ENCODE results near the gene SLC23A3.

SLC23A3 gene

DNA sequence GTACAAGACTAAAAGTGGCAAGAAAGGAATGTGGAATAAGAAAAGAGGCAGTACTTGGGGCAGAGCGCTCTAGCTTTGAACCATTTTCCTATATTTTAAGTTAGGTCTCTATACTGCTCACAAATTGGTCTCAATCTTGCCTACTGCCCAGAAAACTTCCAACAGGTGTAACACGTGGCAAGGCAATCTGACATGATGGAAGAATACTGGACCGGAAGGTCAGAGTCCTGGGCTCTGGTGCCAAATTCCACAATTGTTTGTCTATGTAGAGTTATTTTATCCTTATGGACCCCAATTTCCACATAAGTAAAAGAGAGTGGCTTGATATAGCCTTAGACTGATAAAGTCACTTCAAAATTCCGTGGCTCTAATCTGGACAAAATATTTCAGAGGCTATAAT lies 38.1 kb downstream of the SLC23A3 start:
- DNase-seq, result no peak

DNA sequence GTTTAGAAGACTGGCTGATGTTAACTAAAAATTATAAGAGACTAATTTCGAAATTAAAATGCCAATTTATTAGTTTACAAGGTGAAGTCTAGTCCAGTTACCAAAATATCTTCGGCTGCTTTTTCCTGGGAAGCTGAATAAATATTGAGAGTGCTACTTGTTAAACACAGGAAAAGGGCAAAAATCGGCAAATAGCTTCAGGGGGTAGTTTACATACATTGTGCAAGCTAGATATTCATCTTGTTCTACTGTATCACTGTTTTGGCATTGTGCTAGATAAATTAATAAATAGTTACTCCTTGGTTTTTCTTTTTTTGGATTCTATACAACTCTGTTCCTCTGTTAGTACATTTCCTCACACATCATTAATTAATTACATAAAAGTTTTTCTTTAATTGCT lies 38.5 kb downstream of the SLC23A3 start:
- DNase-seq, result no peak

DNA sequence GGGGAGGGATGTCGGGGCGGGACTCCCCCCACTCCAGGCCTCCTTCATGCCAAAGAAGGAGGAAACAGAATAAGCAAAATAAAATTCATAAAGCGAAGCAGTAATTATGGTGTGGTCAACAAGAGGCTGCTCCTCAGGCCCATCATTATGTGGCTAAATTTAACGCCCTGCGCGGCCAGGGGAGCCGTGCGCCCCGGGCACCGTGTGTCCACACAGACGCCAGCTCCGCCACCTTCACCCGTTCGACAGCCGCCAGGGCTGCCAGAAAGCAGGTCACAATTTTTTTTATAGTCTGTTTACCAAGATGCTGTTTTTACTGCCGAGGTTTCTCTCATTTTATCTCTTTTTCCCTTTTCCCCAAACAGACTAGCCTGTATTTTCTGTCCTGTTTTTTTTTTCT lies 40.2 kb downstream of the SLC23A3 start:
- DNase-seq, result no peak

DNA sequence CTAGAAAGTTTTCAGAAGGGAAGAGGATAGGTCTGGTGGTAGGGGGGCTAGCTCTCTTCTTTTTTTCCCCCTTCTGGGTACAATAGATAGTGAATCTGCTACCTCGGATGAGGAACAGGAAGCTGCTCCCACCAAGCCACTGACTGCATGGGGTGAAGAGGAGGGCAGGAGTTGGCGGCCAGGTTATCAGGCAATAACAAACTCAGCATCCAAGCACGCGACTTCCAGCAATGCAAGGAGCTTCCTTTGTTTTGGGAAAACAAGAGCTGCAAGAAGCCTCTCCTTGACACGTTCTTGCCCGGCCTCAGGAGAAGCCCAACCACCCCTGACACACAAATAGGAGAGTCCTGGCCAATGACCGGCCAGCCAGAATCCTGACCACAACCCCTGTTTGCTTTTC lies 41.4 kb downstream of the SLC23A3 start:
- DNase-seq, result no peak

DNA sequence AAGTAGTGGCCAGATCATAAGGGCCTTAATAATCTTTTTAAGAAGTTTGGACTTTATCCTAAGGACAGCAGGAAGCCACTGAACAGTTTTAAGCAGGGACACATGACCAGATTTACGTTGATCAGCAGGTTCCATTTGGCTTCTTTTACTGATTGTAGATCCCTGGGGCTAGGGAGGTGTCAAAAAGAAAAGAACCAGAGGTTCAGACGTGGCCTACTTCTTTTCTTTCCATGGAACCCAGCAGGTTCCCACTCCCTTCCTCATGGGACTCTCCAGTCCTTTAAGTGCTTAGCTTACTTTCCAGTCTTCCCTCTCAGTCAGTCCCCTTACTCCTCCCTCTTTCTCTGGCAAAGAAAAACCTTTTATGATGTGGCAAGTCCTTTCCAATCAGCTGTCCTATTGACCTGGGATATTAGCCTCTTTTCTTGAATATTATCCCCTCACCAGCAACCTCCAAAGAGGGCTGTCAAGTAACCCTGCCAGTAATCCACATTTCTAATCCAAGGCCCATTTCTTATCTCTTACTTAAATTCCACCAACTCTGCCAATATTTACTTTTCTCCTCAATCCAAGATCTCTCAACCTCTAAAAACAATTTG lies 42.7 kb downstream of the SLC23A3 start:
- DNase-seq, result no peak

DNA sequence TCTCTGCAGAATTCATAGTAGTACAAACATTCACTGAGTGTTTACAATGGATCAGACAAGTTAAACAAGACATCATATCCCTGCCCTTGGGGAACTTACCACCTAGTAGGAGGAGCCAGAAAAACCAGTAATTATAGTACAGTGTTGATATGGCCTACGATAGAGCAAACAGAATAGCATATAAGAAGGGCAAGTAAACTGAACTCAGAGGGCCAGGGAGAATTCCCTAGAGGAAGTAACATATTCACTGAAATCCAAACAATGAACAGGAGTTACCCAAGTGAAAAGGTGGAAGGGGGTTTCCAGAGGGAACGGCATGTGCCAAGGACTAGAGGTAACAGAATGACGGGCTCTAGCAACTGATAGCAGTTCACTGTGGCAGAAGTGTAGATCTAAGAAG lies 43.3 kb downstream of the SLC23A3 start:
- DNase-seq, result no peak

DNA sequence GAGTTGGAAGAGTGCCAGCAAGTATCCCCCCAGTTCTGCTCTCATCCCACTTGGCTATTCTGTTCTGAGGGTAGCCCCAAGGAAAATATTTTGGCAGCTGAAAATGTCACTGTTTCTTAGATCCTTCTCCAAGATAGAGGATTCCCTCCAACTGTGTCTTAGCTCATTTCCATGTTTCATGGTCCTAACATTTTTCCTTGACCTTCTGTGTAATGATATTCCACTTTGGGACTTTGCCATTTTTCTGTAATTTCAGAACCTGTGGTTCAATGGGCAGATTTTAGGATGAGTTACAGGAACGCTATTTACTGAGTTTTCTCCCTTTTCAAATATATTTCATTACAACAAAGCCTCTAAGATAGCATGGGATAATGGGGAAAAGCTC lies 44.0 kb downstream of the SLC23A3 start:
- no peak for DNase-seq

DNA sequence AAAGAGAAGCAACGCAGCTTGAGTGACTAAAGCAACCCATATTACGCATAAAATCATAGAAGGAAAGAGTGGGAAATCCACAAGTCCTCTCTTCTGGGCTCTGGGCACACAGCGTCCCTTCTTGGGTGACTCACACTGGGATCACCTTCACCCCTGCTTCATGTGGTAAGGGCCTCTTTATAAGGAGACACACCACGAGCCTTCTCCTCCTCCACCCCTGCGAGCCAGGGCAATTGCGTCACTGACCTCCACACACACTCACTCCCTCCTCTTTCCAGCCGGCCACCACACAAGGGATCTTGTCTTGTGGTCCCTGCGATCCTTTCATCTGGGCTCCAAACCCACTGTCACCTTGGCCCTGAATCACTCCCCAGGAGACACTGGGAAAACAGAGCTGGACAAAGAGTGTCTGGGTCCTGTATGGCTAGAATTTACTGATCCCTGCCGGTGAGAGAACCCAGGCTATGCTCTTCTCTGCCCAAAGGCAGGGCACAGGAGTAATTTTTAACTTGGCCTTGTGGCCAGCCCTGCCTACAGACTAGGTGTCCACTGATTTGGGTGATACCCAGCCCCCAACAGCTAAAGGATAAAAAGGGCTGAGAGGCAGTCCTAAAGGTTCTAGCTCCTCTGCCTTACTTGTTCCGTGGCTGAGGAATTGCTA lies 44.5 kb downstream of the SLC23A3 start:
- no peak for DNase-seq

DNA sequence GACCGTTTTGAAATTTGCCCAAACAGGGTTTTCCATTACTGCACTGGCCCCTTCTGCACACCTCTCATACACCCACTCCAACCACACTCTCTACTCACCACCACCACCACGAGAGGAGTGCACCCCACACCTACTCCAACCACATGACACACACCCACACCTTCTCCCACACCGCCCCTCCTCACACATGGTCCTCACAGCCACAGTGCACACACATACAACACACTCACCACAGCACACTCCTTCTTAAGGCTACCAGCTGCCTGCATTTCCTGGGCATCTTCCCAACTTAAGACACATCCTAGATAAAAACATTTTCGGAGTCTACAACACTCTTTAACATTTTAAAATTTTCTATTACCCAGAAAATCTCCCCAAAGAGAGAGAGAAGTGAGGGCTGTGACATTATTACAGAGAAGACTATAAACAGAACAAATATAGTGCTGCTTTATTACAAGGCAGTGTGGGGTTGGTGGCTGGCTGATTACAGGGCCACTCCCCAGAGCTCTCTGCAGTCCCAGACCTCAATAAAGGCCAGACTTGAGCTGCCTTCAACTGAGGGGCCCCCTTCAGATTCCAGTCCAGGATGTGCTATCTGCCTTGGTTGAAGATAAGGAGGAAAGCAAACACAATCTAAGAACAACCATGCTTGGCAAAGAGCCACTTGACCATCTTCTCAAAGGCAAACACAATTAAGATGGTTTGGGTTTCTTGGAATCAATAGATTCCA lies 45.3 kb downstream of the SLC23A3 start:
- DNase-seq, result no peak

DNA sequence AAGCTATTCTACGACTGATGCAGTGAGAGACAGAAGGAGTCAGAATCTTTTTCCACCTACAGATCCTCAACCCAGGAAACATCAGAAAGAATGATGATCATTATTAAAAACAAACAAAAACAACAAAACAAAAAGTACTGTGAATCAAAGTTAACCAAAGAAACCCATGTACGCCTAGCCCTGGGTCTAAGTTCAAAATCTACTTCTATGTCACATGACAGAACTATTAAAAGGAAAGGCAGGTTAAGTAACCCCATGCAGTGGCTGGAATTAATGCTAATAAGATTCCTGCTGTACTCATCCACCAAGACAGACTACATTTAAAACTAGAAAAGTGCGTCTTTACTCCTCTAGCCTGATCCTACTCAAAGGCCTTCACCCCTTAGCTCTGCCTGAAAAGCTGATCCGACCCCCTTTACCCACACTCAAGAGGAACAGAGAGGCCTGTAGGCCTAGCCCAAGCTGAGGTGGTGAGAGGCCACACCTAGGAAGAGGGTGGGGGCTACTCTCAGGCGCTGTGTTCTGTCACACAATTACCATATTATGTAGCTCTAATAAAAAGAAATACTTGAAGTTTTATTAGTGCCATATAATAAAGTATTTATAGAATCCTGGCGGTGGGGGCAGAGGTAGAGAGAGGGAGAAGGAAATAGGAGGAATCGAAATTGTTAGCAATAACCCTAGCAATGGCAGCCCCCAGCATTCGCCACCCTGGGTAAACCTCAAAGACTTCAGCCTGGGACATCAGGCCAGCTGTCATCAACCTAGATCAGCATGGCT lies 46.3 kb downstream of the SLC23A3 start:
- DNase-seq, result no peak

DNA sequence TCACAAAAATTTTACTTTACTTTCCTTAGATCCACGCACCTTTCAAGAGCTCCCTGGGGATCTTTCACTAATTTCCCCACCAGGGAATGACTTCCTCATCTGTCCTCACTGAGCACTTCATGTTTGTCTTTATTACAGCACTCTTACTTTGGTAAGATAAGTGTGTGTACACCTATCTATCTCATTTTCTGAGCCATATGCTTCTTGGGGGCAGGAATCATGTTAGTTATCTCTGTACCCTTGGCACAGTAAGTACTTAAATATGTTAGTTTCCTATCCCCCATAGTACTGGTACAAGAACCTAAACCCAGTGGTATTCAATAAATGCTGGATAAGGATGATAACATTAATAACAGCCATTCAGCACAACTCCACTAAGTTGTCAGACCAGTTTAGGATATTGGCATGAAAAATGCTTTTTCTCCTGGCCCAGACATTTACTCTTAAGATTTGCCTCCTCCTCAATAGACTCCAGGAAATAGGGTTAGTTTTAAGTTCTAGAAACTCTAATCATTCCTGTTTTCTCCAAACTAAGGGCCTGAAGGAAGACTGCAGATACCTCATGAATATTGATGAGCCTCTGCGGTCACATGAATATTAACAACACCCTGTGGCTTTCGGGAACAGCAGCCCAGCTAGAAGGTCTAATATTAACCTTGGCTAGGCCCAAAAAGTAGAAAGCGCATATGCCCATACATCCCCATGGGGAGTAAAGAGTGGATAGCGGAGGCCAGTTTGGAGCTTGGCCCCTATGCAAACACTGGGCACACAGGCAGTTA lies 47.4 kb downstream of the SLC23A3 start:
- no peak for DNase-seq

DNA sequence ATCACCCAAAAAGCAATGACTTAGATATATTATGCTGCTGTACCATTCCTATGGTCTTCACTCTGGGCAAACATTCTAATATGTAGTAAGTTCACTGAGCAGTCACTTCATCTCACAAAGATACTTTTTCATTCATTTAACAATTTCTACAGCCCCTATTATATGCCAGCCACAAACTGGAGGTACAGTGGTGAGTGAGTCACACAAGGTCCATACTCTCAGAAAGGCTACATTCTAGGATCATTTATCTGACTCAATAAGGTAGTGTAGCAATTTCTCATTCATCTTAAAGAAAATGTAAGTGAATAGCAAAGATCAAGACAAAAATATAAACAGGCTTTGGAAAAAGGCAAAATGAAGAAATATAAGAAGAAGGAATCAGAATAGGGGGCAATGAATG lies 49.7 kb downstream of the SLC23A3 start:
- no peak for DNase-seq

DNA sequence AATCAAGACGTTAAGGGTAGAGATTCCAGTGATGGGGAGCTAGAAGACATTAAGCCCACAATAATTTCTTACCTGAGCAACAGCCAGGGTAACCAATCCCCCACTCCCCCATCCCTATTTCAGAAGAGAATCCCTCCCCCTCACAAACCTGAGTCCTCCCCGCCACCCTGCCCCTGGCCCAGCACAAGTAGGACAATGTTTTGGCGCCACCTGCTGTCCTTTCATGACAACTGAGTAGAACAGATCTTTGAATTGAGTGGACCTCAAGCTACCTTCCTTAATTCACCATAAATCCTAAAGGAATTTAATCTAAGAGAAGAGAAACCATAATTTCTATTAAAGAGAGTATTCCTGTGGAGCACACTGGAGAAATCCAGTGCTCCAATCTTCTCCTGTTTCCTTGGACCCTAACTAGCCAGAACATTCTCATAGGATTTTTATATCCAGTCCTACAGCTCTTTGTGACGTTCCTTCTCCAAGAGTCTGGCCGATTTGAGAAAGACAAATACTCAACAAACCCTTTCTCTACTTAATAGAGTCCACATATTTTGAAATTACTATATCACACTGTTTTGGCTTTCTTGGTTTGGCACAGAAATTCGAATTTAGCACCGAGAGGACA lies 50.3 kb downstream of the SLC23A3 start:
- peak; percentile 12 to 53 for DNase-seq

DNA sequence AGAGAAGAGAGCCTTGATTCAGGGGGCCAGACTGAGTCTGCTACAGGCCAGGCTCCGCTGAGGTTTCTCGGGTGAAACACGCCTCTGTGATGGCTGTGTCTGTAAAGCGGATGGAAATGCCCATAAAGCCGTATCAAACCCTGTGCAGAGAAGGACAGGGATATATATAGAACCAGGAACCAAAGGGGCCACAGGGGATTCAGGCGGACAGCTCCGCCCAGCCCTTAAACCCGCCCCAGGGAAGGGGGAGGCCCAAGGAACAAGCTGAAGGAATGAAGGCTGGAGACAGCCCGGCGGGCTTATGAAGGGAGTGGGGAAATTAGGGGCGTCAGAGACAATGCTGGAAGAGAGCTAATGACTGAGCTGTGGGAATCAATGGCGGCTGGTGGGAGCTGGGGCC lies 51.3 kb downstream of the SLC23A3 start:
- no peak for DNase-seq

DNA sequence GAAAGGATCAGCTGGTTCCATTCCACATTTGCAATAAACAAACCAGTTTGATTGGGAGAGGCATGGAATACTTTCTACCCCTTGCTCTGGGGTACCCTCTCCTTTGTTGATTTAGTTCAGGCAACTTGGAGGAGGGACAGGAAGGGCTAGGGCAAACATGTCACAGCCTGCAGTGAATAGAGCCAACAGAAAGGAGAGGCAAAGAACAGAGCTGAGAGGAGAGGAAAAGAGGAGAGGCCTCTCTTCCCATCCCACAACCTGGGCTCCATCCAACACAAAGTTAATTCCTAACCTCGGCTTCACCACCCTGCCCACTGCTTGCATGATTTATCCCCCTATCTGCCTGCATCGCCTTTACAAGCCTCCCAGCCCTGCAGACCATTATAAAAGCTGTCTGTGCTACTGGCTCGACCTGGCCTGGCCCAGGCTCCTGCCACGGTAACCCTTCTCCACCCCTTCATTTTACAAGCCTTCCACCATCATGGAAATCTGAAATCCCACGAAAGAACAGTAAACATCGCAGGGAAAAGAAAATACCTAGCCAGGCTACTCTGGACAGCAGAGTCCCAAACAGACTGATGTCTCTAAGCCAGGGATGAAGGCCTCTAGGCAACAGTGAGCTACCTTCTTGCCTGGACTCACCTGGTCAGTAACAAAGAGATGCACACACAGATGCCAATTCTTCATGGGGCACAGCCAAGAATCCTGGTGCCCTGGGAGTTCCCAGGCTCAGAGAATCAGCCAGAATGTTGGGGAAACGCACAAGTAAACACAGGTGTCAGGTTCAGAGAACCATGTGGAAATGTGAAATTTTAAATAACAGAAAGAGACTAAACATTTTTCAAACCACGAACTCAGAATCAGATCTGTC lies 52.8 kb downstream of the SLC23A3 start:
- DNase-seq, result no peak

DNA sequence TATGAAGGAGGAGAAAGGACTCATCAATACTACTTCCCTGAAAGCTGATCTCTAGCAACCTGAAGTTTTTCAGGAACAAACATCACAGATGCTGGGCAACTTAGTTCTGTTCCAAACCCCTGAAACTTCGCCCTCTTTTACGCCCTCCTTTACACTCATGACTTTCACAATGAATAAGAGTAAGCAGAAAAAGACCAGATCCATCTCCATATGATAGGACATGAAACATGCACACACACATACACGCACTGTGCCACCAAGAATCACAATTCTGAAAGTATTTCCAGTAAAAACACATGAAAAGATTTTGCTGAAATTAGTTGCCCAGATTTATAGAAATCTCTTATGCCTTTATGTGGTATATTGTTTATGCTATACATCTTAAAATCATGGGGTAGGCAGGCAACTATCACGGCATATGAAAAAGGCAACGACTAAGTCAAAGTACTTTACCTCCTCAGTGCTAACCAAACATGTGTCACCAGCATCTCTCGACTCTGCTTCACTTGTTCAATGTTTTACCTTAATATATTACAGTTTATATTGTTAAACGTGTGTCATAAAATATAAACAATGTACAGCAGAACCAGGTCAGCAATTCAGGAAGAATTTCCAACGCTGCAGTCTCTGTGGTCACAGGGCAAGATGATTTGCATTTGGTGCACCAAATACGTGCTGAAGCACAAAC lies 57.0 kb downstream of the SLC23A3 start:
- no peak for DNase-seq

DNA sequence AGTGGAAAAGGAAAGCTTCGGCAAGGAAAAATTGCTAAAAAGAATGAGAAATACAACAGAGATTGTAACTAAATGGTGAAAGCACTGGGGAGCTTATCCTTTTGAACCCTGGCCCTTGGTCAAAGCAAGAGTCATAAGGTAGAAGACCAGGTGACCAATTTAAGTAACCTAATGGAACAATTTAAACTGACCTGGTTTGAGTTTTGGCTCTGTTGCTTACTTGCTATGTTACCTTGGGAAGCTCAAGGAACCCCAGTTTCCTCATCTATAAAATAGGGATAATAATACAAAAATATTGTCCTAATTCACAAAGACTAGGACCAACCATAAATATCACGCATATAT lies 57.8 kb downstream of the SLC23A3 start:
- no peak for DNase-seq
